Amniotic epithelial cell (primary cell): Measurements from ENCODE around the gene GART.

Source experiments
- DNase-seq: peaks from one replicate; pipeline ENCODE4 v3.0.0-alpha.2; 2010; ENCODE audit warnings: low read depth

The GART gene

DNA sequence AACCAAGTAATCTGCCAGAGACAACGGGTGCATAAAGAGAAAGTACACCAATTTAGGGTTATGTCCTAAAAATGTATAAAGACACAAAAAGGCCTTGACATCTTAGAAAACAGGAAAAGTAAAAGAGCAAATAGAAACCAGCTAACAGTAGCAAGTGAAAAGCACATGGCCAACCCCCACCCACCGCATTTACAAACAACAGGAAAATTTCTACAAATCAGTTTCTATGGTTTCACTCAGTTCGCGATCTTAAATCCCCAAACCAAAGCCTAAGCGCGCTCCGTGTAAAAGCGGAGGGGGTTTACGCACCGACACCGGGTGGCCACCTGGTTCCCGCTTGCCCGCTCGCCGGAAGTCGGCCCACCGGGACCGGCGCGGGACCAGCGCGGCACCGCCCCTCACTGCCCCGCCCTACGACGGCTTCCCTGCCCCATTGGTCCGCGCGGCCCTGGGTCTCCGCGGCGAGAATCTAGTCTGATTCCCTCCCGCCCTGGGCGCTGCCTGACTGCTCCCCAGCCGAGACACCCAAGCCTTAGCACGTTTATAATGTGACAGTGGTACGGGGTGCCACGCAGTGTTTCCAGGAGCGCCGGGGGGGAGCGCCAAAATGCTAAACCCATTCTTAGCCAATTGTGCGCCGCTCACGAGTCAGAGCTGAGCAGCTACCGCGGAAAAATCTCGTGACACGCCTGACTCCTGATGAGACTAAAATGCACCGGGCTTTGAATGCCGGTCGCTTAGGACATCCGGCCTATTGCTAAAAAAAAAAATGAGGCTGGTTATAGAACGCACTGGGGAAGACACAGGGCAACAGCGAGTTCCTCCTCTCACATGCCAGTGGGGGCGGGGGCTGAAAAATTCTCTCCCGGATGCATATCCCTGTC lies at the start of gene GART:
Gene GART, minus strand, starts transcription at position 362 of the 884 bp plus-strand sequence. CDS start 2,802 bp downstream, outside the sequence.
- DNase-seq: peak; percentile 62

GRCh38 chr21:33588485-33589335 lies 46.8 kb upstream of the GART start, which contains the start of gene DONSON:
DONSON (minus strand) TSS chr21:33588684; CDS start chr21:33588641, 43 bp downstream.
- peak; percentile 62 for DNase-seq

DNA sequence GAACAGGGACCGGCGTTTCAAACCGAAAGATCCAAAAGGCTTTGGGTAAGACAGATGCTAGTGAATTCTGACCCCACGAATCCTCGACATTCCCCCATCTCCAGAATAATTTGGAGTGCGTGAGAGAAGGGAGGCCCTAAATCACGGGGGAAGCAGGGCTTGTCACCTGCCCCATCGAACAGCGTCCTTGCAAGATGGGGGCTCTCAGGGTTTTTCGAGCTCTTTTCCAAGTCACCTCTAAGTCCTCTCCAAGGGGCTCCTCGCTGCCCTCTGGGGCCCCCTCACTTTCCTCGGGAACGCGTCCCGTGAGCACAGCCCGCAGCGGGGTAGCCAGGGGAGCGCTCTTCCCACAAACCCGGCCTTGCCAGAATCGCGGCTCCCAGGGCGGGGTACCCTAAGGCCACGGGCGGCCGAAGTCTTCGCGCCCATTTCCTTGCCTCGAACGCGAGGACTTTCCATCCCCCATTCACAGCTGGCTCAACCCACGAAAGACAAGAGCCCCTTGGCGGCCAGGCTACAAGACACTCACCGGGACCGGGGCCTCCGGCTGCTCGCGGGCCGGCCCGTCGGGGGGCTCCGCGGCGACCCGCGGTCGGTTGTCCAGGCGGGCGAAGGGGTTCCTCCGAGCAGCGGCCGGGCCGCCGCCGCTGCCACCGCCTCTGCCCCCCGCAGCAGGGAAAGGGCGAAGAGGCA lies 46.0 kb upstream of the GART start:
- no peak for DNase-seq

- no peak for DNase-seq
These were observed 45.0 kb upstream of the GART start for GRCh38 chr21:33586927-33587326.

DNA sequence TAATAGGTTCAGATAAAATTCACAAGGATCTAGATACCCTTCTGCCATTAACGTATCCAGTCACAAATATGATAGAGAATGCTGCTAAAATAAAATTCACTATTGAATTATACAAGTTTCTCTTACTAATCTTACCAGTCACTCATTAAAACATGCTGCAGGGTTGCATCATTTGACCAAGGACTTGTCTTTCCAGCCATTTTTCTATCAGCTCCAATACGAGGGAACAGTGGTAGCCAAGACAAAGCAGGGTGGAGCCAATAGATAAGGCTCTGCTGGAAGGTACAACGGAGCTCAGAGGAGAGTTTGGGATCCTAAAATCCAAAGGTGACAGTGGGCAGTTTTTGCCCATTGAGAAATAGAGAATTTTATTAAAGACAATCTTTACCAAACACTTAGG lies 42.5 kb upstream of the GART start:
- no peak for DNase-seq

- DNase-seq: peak; percentile 53
These were observed 37.1 kb upstream of the GART start for GRCh38 chr21:33578959-33579542.

- DNase-seq: peak; percentile 66
These were observed 36.3 kb upstream of the GART start for GRCh38 chr21:33578214-33578613.

GRCh38 chr21:33576741-33577141 lies 34.8 kb upstream of the GART start:
- peak; percentile 37 for DNase-seq

GRCh38 chr21:33572350-33572749 lies 30.4 kb upstream of the GART start:
- no peak for DNase-seq

- no peak for DNase-seq
These were observed 28.1 kb upstream of the GART start for GRCh38 chr21:33569991-33570390.

DNA sequence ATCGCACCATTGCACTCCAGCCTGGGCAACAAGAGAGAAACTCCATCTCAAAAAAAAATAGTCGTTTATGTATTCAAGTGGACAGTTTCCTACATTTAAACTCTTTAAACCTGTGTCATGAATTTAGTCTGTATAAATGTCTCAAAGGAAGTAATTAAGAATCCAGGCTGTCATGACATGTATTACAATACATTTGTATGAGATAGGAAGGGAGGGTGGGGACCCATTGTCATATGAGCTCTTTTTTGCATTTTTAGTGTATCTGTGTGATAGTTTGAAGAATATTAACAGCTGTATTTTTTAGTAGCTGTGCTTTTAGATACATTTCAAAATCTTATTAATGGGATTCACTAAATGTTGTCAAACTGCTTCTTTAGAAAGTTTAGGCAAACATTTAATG lies 26.5 kb upstream of the GART start:
- DNase-seq: no peak

GRCh38 chr21:33567914-33568313 lies 26.0 kb upstream of the GART start:
- DNase-seq: no peak

- DNase-seq: no peak
These were observed 24.6 kb upstream of the GART start for GRCh38 chr21:33566514-33566913.

DNA sequence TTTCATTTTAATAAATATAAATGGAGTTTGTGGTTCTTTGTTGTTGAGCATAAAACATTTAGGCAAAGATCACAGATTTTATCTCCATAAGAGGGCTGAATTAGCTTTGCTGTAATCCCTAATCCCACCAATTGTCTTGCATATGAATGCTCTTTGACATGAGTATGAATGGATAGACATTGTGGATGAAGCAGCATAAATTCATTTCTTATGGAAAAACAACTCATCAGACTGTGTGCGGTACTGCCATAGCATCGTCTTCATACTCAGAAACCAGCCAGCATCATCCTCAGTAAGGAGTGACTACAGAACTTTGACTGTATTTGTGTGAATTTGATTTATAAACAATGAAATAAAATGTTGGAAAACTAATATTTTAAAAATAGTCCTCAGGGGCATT lies 20.5 kb upstream of the GART start:
- no peak for DNase-seq

DNA sequence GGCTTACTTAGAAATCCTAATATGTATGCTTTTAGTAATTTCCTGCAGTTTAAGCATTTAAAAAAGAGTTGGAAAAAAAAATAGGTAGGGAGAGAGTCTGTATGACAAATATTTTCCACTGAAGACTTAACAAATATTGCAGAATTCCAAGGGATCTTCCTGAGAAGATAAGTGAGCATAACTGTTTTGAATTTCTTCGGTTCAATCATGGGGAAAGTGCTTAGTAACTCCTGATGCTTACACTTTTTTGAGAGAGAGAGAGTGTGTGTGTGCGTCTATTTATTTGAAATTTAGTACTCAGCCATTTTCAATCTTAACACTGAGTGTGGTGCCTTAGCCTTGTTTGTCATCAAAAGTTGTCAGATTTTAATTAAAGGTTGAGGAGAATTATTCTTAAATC lies 19.5 kb upstream of the GART start:
- peak; percentile 56 for DNase-seq

GRCh38 chr21:33560965-33561364 lies 19.0 kb upstream of the GART start:
- no peak for DNase-seq

DNA sequence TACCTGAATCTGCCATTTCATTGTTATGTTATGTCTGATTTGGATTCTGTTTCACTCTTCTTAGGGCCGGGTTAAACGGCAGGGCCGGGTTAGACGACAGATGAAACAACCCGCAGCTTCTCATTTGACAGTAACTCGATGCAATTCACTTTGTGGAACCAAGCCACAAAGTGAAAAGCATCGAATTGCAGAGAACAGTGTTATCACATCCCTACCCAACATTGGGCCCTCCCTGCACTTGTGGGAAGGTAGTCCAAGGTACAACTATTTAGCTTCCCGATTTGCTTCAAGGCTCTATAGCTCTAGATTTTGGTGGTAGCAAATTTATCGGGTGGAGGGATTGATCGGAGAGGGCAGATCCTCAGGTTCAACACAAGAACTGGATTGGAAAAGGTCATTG lies 17.9 kb upstream of the GART start:
- no peak for DNase-seq

DNA sequence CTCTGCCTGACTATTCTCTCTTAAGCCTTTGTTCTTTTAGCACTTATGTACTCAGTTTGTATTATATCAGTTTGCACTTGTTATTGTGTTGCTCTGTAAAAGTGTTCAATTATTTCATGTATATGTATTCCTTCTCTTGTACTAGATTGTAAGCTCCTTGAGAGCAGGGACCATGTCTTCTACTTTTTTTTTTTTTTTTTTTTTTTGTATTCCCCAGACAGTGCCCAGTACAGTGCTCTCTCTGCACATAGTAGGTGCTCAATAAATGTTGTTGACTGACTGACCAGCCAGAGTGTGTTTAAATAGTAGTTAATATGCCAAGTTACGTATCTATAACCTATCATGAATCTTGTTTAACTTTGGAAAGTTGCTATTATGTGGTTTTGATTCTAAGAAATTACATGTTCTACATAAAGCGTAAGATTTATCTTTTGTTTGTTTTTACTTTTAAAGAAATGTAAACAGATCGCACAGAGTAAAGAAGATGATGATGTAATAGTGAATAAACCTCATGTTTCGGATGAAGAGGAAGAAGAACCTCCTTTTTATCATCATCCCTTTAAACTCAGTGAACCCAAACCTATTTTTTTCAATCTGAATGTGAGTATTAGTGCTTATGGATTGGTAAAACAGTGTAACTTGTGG lies 17.0 kb upstream of the GART start:
- DNase-seq: no peak

- no peak for DNase-seq
These were observed 15.5 kb upstream of the GART start for GRCh38 chr21:33557447-33557846.

DNA sequence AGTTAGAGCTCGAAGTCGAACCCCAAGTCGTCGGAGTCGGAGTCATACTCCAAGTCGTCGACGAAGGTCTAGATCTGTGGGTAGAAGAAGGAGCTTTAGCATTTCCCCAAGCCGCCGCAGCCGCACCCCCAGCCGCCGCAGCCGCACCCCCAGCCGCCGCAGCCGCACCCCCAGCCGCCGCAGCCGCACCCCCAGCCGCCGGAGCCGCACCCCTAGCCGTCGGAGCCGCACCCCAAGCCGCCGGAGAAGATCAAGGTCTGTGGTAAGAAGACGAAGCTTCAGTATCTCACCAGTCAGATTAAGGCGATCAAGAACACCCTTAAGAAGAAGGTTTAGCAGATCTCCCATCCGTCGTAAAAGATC lies 13.0 kb upstream of the GART start:
- no peak for DNase-seq

GRCh38 chr21:33554236-33554981 lies 12.5 kb upstream of the GART start:
- DNase-seq: no peak
